B cell (primary cell): ENCODE results near the gene TMBIM1. TPM values are rescaled to one million over a fixed set of nuclear protein-coding genes. Genes with fewer than 3 reads are reported as not detected.
A peak's percentile ranks its signal among the peaks of the same experiment; 100 is the strongest.

ENCODE experiments used
- ATAC-seq: fragments of 200-7000 bp; cut with Tn5 transposase; one replicate; pipeline ENCODE4 v1.10.0; 2021; ENCODE audit warnings: low read depth, mild to moderate bottlenecking, moderate number of reproducible peaks, moderate library complexity
- CTCF ChIA-PET: fragments of 350-600 bp; sonication (Branson Sonifier 250); formaldehyde crosslinking; loops from one replicate; lab custom pipeline; 2021; ENCODE audit warnings: antibody characterized with exemption, inconsistent platforms; lab: Charles Lee
- POLR2A ChIA-PET: fragments of 350-600 bp; sonication (Branson Sonifier 250); formaldehyde crosslinking; loops from one replicate; lab custom pipeline; 2021; ENCODE audit warnings: antibody characterized with exemption; lab: Charles Lee
- DNase-seq: peaks from one replicate; pipeline ENCODE4 v3.0.0; 2013
- H2AFZ ChIP-seq: 2 replicates; pipeline ENCODE4 v1.6.1; 2012; ENCODE audit warnings: mild to moderate bottlenecking, low read depth, low read length; ENCODE audit not compliant: insufficient read depth, poor library complexity, severe bottlenecking
- H3K27ac ChIP-seq, 2 donors: 1 replicate in 1 of 2; 2 replicates in 1 of 2; pipeline ENCODE4 v1.5.1; 2012 to 2013; ENCODE audit warnings: low read length in 2 of 2, mild to moderate bottlenecking in 2 of 2, moderate library complexity in 1 of 2
- H3K27me3 ChIP-seq, 4 experiments: fragments of 200-600 bp in 1 of 4; sonication (generic) in 1 of 4; replicated peaks in 1 of 4; 1 replicate in 2 of 4; 2 replicates in 2 of 4; pipeline versions ENCODE4 v1.6.1 to v1.7.0; 2013 to 2016; ENCODE audit warnings: low read length in 3 of 4, mild to moderate bottlenecking in 2 of 4, mixed read lengths in 1 of 4, moderate library complexity in 1 of 4; ENCODE audit not compliant: insufficient read depth in 4 of 4, control insufficient read depth in 3 of 4; ENCODE audit errors: control extremely low read depth in 1 of 4
- H3K36me3 ChIP-seq, 2 experiments: replicated peaks in 1 of 2; 1 replicate in 1 of 2; 2 replicates in 1 of 2; pipeline versions ENCODE4 v1.6.1 to v1.7.1; 2013; ENCODE audit warnings: low read length in 1 of 2; ENCODE audit not compliant: insufficient read depth in 2 of 2, control insufficient read depth in 1 of 2; ENCODE audit errors: control extremely low read depth in 1 of 2, extremely low read depth in 1 of 2
- H3K4me1 ChIP-seq, 2 donors: fragments of 200-600 bp in 1 of 2; sonication (generic) in 1 of 2; 1 replicate in 1 of 2; 2 replicates in 1 of 2; pipeline versions ENCODE4 v1.5.1 to v1.6.1; 2013 to 2017; ENCODE audit warnings: low read length in 2 of 2; ENCODE audit not compliant: control insufficient read depth in 2 of 2, insufficient read depth in 2 of 2
- H3K4me2 ChIP-seq: replicated peaks from 2 replicates; pipeline ENCODE3; 2012; ENCODE audit warnings: mild to moderate bottlenecking, low read depth, low read length; ENCODE audit not compliant: poor library complexity, severe bottlenecking
- H3K4me3 ChIP-seq, 5 experiments: fragments of 200-600 bp in 1 of 5; sonication (generic) in 1 of 5; 1 replicate in 3 of 5; 2 replicates in 2 of 5; pipeline versions ENCODE4 v1.5.1 to v1.7.0; 2011 to 2016; ENCODE audit warnings: low read length in 4 of 5, mild to moderate bottlenecking in 4 of 5, low read depth in 2 of 5, control low read depth in 1 of 5, moderate library complexity in 1 of 5; ENCODE audit not compliant: insufficient read depth in 1 of 5; ENCODE audit errors: control extremely low read depth in 1 of 5, extremely low read depth in 1 of 5
- H3K79me2 ChIP-seq: fragments of 200-600 bp; sonication (generic); one replicate; pipeline ENCODE4 v1.6.0; 2016; ENCODE audit warnings: low read length; ENCODE audit not compliant: control insufficient read depth, insufficient read depth
- H3K9ac ChIP-seq: fragments of 200-600 bp; sonication (generic); 2 replicates; pipeline ENCODE4 v1.6.1; 2017; ENCODE audit warnings: mild to moderate bottlenecking, low read length, moderate library complexity
- H3K9me3 ChIP-seq, 3 donors: one replicate each; pipeline versions ENCODE4 v1.6.1 to v1.7.1; 2013; ENCODE audit warnings: low read length in 2 of 3; ENCODE audit not compliant: control insufficient read depth in 2 of 3, insufficient read depth in 1 of 3; ENCODE audit errors: control extremely low read depth in 1 of 3
- H4K20me1 ChIP-seq: 2 replicates; pipeline ENCODE4 v1.6.0; 2012; ENCODE audit warnings: mild to moderate bottlenecking, low read length; ENCODE audit not compliant: insufficient read depth, control insufficient read depth, poor library complexity, severe bottlenecking
- H3K27ac Mint-ChIP-seq: one replicate; pipeline ENCODE4 v1.8.0; 2021; ENCODE audit warnings: mixed read lengths
- H3K27me3 Mint-ChIP-seq: one replicate; pipeline ENCODE4 v1.8.0; 2021; ENCODE audit warnings: mixed read lengths
- H3K4me1 Mint-ChIP-seq: one replicate; pipeline ENCODE4 v1.8.0; 2021; ENCODE audit warnings: mixed read lengths
- H3K4me3 Mint-ChIP-seq: one replicate; pipeline ENCODE4 v1.8.0; 2021; ENCODE audit warnings: mixed read lengths
- H3K9me3 Mint-ChIP-seq: one replicate; pipeline ENCODE4 v1.8.0; 2022; ENCODE audit warnings: mixed read lengths; ENCODE audit not compliant: insufficient read depth
- EZH2 ChIP-seq: IDR thresholded peaks from 2 replicates; pipeline ENCODE4 v1.6.1; 2012; ENCODE audit warnings: borderline replicate concordance, low read depth, mild to moderate bottlenecking, moderate library complexity, low read length; ENCODE audit not compliant: insufficient read depth, poor library complexity, severe bottlenecking
- WGBS: methylation state at CpG from one replicate; pipeline ENCODE4 v1.1.5; 2013; ENCODE audit warnings: missing lambda C conversion rate; ENCODE audit not compliant: insufficient coverage; 5-methylcytosine and 5-hydroxymethylcytosine counted together
- intact Hi-C: fragments of 100-400 bp; cut with micrococcal nuclease; formaldehyde crosslinking; loops from one replicate; pipeline ENCODE4 v1.10.0; 2022
- polyA plus RNA-seq: library from polyadenylated mRNA; depleted of rRNA; stranded (reverse); fragments of >200 nt; gene quantifications from 2 replicates; pipeline ENCODE4 v1.2.3, GENCODE V29; 2012
- total RNA-seq, 2 donors: library from RNA; stranded (reverse); fragments of 120-200 nt in 1 of 2; gene quantifications; 1 replicate in 1 of 2; 2 replicates in 1 of 2; pipeline versions ENCODE4 v1.2.3 to v1.2.4, GENCODE V29; 2013 to 2022
- TF ChIP-seq, protein P1 (sequence below): fragments of 200-600 bp; IDR thresholded peaks from one replicate; pipeline ENCODE4 v1.8.0; 2022; ENCODE audit warnings: antibody characterized with exemption, mild to moderate bottlenecking

Gene TMBIM1
- total and polyA plus RNA-seq, 2 donors (not counting 1 experiment from before 2014, with no cell fraction given) = 68.7 to 137 TPM

DNA sequence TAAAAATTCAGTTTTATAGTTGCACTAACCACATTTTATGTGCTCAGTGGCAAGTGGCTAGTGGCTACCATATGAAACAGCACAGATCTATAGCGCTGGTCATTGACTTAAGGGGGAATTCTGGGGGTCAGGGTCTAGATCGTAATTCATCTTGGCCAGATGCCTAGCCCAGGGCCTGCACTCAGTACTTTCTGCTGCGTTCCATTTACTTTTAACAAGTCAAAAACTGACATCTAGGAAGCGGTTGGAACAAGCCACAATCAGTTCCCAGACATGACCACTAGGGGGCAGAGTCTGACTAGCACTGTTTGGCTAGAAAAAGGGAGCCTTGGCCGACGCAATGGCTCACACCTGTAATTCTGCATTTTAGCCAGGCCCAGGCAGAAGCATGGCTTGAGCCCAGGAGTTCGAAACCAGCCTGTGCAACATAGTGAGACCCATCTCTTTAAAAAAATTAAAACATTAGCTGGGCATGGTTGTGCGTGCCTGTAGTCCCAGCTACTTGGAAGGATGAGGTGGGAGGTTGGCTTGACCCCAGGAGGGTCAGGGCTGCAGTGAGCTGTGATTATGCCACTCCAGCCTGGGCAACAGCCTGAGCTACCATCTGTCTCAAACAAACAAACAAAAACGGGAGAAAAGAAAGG lies 9.0 kb upstream of the TMBIM1 start:
- WGBS = 0% methylated on average over 5 of the region's 9 CpGs
- peak overlapping the region; percentile 23 for H2AFZ ChIP-seq
- H3K36me3 ChIP-seq = no peaks in the 10 kb centered on the region
- no peaks in the 10 kb centered on the region for H3K79me2 ChIP-seq
- no peak for TF ChIP-seq EZH2
- TF ChIP-seq, protein P1, sequence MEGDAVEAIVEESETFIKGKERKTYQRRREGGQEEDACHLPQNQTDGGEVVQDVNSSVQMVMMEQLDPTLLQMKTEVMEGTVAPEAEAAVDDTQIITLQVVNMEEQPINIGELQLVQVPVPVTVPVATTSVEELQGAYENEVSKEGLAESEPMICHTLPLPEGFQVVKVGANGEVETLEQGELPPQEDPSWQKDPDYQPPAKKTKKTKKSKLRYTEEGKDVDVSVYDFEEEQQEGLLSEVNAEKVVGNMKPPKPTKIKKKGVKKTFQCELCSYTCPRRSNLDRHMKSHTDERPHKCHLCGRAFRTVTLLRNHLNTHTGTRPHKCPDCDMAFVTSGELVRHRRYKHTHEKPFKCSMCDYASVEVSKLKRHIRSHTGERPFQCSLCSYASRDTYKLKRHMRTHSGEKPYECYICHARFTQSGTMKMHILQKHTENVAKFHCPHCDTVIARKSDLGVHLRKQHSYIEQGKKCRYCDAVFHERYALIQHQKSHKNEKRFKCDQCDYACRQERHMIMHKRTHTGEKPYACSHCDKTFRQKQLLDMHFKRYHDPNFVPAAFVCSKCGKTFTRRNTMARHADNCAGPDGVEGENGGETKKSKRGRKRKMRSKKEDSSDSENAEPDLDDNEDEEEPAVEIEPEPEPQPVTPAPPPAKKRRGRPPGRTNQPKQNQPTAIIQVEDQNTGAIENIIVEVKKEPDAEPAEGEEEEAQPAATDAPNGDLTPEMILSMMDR = peak; percentile 90
- intact Hi-C loops = loop anchor here (1.0 to 5.0 kb wide), 5 partner anchors 9 to 546 kb away; partner anchors contain the start of gene TMBIM1
- H4K20me1 ChIP-seq = no peaks in the 10 kb centered on the region
- no peak overlapping the region for H3K4me3 ChIP-seq
- peaks cover 3 to 6% of the 10 kb centered on the region in 2 donors for H3K4me1 ChIP-seq
- H3K27me3 Mint-ChIP-seq = no peaks in the 10 kb centered on the region
- peaks cover 7% of the 10 kb centered on the region for H3K4me1 Mint-ChIP-seq
- ChIA-PET CTCF (interaction anchor here (0.6 to 4.4 kb wide), 20 partner anchors 8 to 546 kb away, joined by 3 to 84 read pairs (median 6); partner anchors contain the start of genes AAMP, CATIP, PNKD and TMBIM1), POLR2A (interaction anchor here (0.5 to 1.1 kb wide), 3 partner anchors 8 to 55 kb away, joined by 3 to 5 read pairs (median 4); partner anchors contain the start of gene CATIP)
- no peak overlapping the region for H3K27ac Mint-ChIP-seq
- peak; percentile 90 for DNase-seq
- H3K4me3 Mint-ChIP-seq = no peak overlapping the region
- H3K27ac ChIP-seq = no peak overlapping the region
- no peaks in the 10 kb centered on the region for H3K9me3 ChIP-seq
- no peaks in the 10 kb centered on the region for H3K9me3 Mint-ChIP-seq
- no peaks in the 10 kb centered on the region for H3K27me3 ChIP-seq
- no peak overlapping the region for H3K9ac ChIP-seq
- ATAC-seq = peak; percentile 94
- H3K4me2 ChIP-seq = no peak overlapping the region

DNA sequence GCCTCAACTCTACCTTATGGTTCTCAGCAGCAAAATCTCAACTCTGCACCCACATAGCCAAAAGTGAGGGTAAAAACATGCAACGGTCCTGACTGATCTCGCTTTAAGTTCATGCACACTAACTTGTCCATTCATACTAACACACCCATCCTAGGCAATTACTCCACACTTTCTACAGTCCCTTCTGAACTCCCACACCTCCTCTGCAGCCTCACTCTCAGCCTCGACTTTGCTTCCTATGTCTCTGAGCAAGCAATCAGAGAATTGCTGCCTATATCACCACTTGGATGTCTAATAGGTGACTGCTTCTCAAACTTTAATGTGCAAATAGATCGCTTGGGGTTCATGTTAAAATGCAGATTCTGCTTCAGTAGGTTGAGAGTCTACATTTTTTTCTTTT lies 7.8 kb upstream of the TMBIM1 start:
- H4K20me1 ChIP-seq = no peaks in the 10 kb centered on the region
- 96% methylated on average over 2 of the region's 4 CpGs for WGBS
- H3K4me2 ChIP-seq = no peak overlapping the region
- H3K79me2 ChIP-seq = no peaks in the 10 kb centered on the region
- no peak overlapping the region for H2AFZ ChIP-seq
- no peak overlapping the region for H3K27ac ChIP-seq
- CTCF ChIA-PET = interaction anchor here (0.7 to 2.9 kb wide), 5 partner anchors 9 to 164 kb away, joined by 3 to 22 read pairs (median 7); partner anchors contain the start of gene CATIP
- H3K4me1 ChIP-seq = peaks cover 3 to 6% of the 10 kb centered on the region in 2 donors
- POLR2A ChIA-PET = no interaction called here
- H3K4me3 ChIP-seq = no peak overlapping the region
- intact Hi-C loops = loop anchor here (5.0 kb wide), 1 partner anchor 547 kb away; no protein-coding TSS in a partner anchor
- DNase-seq (no peak), ATAC-seq (no peak)
- Mint-ChIP-seq H3K4me1 (peaks cover 9% of the 10 kb centered on the region), H3K27ac (no peak overlapping the region), H3K9me3 (no peaks in the 10 kb centered on the region), H3K27me3 (no peaks in the 10 kb centered on the region), H3K4me3 (no peak overlapping the region)
- H3K9me3 ChIP-seq = no peaks in the 10 kb centered on the region
- no peaks in the 10 kb centered on the region for H3K36me3 ChIP-seq
- H3K27me3 ChIP-seq = no peaks in the 10 kb centered on the region
- no peak for TF ChIP-seq EZH2
- TF ChIP-seq, protein P1 = no peak
- H3K9ac ChIP-seq = no peak overlapping the region
